Loucy (cell line): ENCODE measurements around the gene MAML3.

ENCODE experiments used
- EZH2phosphoT487 ChIP-seq: fragments of 200-600 bp; IDR thresholded peaks from 2 replicates; pipeline ENCODE4 v1.6.1; 2018; ENCODE audit warnings: antibody characterized with exemption, mild to moderate bottlenecking, moderate library complexity, borderline replicate concordance
- TF ChIP-seq, protein P1 (sequence below): fragments of 200-600 bp; sonication (generic); conservative IDR thresholded peaks from 2 replicates; pipeline ENCODE4 v1.5.1; 2014; ENCODE audit warnings: mild to moderate bottlenecking, antibody characterized with exemption, low read length

DNA sequence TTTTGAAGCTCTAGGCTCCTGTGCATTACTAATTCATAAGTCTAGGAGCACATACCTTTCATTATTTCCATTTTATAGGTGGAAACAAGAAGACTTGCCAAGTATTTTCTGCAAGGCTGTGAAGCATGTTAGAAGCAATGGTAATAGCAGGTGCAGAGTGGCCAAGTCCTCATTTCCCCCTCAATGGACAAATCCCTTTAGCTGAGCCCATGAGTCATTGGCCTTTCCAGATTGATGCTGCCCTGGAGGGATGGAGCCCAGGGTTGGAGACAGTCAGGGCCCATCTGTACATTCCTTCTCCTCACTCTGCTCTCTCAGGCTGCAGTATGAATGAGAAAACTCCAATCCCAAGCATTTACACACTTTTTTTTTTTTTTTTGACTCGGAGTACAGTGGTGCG, 481.8 kb downstream of the MAML3 start:
- TF ChIP-seq, protein P1, sequence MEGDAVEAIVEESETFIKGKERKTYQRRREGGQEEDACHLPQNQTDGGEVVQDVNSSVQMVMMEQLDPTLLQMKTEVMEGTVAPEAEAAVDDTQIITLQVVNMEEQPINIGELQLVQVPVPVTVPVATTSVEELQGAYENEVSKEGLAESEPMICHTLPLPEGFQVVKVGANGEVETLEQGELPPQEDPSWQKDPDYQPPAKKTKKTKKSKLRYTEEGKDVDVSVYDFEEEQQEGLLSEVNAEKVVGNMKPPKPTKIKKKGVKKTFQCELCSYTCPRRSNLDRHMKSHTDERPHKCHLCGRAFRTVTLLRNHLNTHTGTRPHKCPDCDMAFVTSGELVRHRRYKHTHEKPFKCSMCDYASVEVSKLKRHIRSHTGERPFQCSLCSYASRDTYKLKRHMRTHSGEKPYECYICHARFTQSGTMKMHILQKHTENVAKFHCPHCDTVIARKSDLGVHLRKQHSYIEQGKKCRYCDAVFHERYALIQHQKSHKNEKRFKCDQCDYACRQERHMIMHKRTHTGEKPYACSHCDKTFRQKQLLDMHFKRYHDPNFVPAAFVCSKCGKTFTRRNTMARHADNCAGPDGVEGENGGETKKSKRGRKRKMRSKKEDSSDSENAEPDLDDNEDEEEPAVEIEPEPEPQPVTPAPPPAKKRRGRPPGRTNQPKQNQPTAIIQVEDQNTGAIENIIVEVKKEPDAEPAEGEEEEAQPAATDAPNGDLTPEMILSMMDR, result no peak
- TF ChIP-seq EZH2phosphoT487, result no peak
